Endothelial cell of umbilical vein (primary cell): ENCODE data around the gene CROCC. TPM values are rescaled to one million over a fixed set of nuclear protein-coding genes. Genes with fewer than 3 reads are reported as not detected.
A peak's percentile ranks its signal among the peaks of the same experiment; 100 is the strongest.
"Not testable (repeated sequence)": the region's sequence is repeated elsewhere in the genome, so short reads cannot be mapped to it uniquely, and the experiment has no call there.

ENCODE experiments used
- BruUV-seq: library from RNA; stranded (reverse); fragments of 400-500 nt; replicated peaks from 2 replicates; lab custom pipeline; 2021; lab: Mats Ljungman, UMichigan
- CTCF ChIA-PET: fragments of 300-600, 350-600 bp; sonication (Branson Sonifier 250); formaldehyde crosslinking; loops from one replicate; lab custom pipeline; 2021; ENCODE audit warnings: antibody characterized with exemption, inconsistent platforms; lab: Charles Lee
- POLR2A ChIA-PET: fragments of 300-600, 350-600 bp; sonication (Branson Sonifier 250); formaldehyde crosslinking; loops from one replicate; lab custom pipeline; 2021; ENCODE audit warnings: antibody characterized with exemption, inconsistent platforms; lab: Charles Lee
- DNase-seq: peaks from one replicate; pipeline ENCODE4 v3.0.0-alpha.2; 2011; ENCODE audit warnings: low read depth, low spot score
- FAIRE-seq: peaks from 2 replicates; lab custom pipeline; 2011; peaks lifted over from hg19 to GRCh38; lab: Jason Lieb, UNC
- H2AFZ ChIP-seq: 2 replicates; pipeline ENCODE4 v1.6.0; 2012; ENCODE audit warnings: low read depth, low read length, control low read depth, inconsistent platforms
- H3K27ac ChIP-seq: 2 replicates; pipeline ENCODE4 v1.5.1; 2011; ENCODE audit warnings: low read depth, mild to moderate bottlenecking, control low read depth, low read length, moderate library complexity; ENCODE audit not compliant: insufficient read depth
- H3K27me3 ChIP-seq, 2 experiments: 2 replicates each; pipeline versions ENCODE4 v1.6.0 to v1.6.1; 2011; ENCODE audit warnings: low read length in 2 of 2, mixed read lengths in 1 of 2; ENCODE audit not compliant: control insufficient read depth in 2 of 2, insufficient read depth in 2 of 2
- H3K36me3 ChIP-seq, 2 experiments: 2 replicates in 1 of 2; 3 replicates in 1 of 2; pipeline ENCODE4 v1.5.1; 2011; ENCODE audit warnings: low read length in 2 of 2, mild to moderate bottlenecking in 1 of 2, moderate library complexity in 1 of 2; ENCODE audit not compliant: control insufficient read depth in 2 of 2, insufficient read depth in 2 of 2; ENCODE audit errors: extremely low read depth in 1 of 2
- H3K4me1 ChIP-seq: 3 replicates; pipeline ENCODE4 v1.5.1; 2011; ENCODE audit warnings: mild to moderate bottlenecking, low read length; ENCODE audit not compliant: control insufficient read depth, insufficient read depth; ENCODE audit errors: extremely low read depth
- H3K4me2 ChIP-seq: 2 replicates; pipeline ENCODE4 v1.6.1; 2011; ENCODE audit warnings: low read length, control low read depth, mixed read lengths; ENCODE audit not compliant: insufficient read depth
- H3K4me3 ChIP-seq, 3 experiments: fragments of 200-600 bp in 1 of 3; sonication (generic), shearing (Covaris generic) in 1 of 3; replicated peaks in 1 of 3; 2 replicates each; pipeline ENCODE4 v1.5.1; 2011 to 2016; ENCODE audit warnings: control low read depth in 3 of 3, low read length in 3 of 3, mild to moderate bottlenecking in 2 of 3, inconsistent platforms in 1 of 3, low read depth in 1 of 3, moderate library complexity in 1 of 3; ENCODE audit not compliant: insufficient read depth in 1 of 3
- H3K79me2 ChIP-seq: 2 replicates; pipeline ENCODE4 v1.6.0; 2012; ENCODE audit warnings: low read length, inconsistent platforms; ENCODE audit not compliant: control insufficient read depth, insufficient read depth
- H3K9ac ChIP-seq: replicated peaks from 2 replicates; pipeline ENCODE3; 2011; ENCODE audit warnings: low read length, control low read depth; ENCODE audit not compliant: insufficient read depth; ENCODE audit errors: extremely low read depth
- H3K9me1 ChIP-seq: replicated peaks from 3 replicates; pipeline ENCODE4 v1.6.0; 2011; ENCODE audit warnings: mild to moderate bottlenecking, low read length; ENCODE audit not compliant: control insufficient read depth, insufficient read depth; ENCODE audit errors: extremely low read depth
- H3K9me3 ChIP-seq: replicated peaks from 2 replicates; pipeline ENCODE4 v1.5.1; 2012; ENCODE audit warnings: low read length, inconsistent platforms; ENCODE audit not compliant: control insufficient read depth, insufficient read depth
- H4K20me1 ChIP-seq: replicated peaks from 2 replicates; pipeline ENCODE3; 2011; ENCODE audit warnings: mild to moderate bottlenecking, low read length; ENCODE audit not compliant: control insufficient read depth, insufficient read depth; ENCODE audit errors: extremely low read depth
- CTCF ChIP-seq, 2 donors: IDR thresholded peaks; 1 replicate in 1 of 2; 2 replicates in 1 of 2; pipeline ENCODE4 v1.5.1; 2011; ENCODE audit warnings: low read length in 2 of 2, mild to moderate bottlenecking in 2 of 2, moderate library complexity in 2 of 2, control low read depth in 1 of 2, inconsistent platforms in 1 of 2, low read depth in 1 of 2; ENCODE audit not compliant: insufficient read depth in 1 of 2; ENCODE audit errors: extremely low read depth in 1 of 2
- EZH2 ChIP-seq: IDR thresholded peaks from 2 replicates; pipeline ENCODE4 v1.6.1; 2012; ENCODE audit warnings: borderline replicate concordance, low read depth, mild to moderate bottlenecking, moderate library complexity, low read length, inconsistent platforms; ENCODE audit not compliant: severe bottlenecking
- dilution Hi-C: fragments of 300-500 bp; cut with MboI; formaldehyde crosslinking; loops from one replicate; pipeline ENCODE4 v1.15.0; 2019; ENCODE audit warnings: low sequenced_read_pairs; ENCODE audit not compliant: extremely low pct_ligation_motif_present
- intact Hi-C: fragments of 100-400 bp; cut with micrococcal nuclease; formaldehyde crosslinking; loops from one replicate; pipeline ENCODE4 v1.10.0; 2022
- polyA plus RNA-seq, 4 experiments: library from polyadenylated mRNA; depleted of rRNA in 3 of 4; stranded (reverse) in 3 of 4; unstranded in 1 of 4; fragments of >200 nt; gene quantifications; 2 replicates each; pipeline versions ENCODE4 v1.2.1 to v1.2.3, GENCODE V29; 2011 to 2012; ENCODE audit warnings: missing spikeins in 1 of 4
- total RNA-seq: library from RNA; stranded (reverse); gene quantifications from 2 replicates; pipeline ENCODE4 v1.2.3, GENCODE V29; 2021

The CROCC gene
- total and polyA plus RNA-seq, 2 donors (not counting 3 experiments of a cell fraction or from before 2014, with no cell fraction given) = 18.3 to 35.5 TPM

GRCh38 chr1:16898298-16898697, 23.4 kb upstream of the CROCC start:
- H3K79me2 ChIP-seq, dilution Hi-C loops, H3K9ac ChIP-seq, H3K27ac ChIP-seq, POLR2A ChIA-PET, H3K9me1 ChIP-seq, H4K20me1 ChIP-seq, H3K9me3 ChIP-seq, H3K36me3 ChIP-seq, H3K4me1 ChIP-seq, H3K4me2 ChIP-seq, H2AFZ ChIP-seq, BruUV-seq, H3K27me3 ChIP-seq, H3K4me3 ChIP-seq, CTCF ChIA-PET, intact Hi-C loops, DNase-seq, FAIRE-seq: not testable (repeated sequence)

- POLR2A ChIA-PET = not testable (repeated sequence)
Measured at GRCh38 chr1:16899020-16899419, 22.7 kb upstream of the CROCC start.

GRCh38 chr1:16900751-16901150, 21.0 kb upstream of the CROCC start:
- ChIA-PET CTCF (no interaction called here), POLR2A (no interaction called here)
- dilution Hi-C loops = no loop called here
- Histone ChIP-seq H3K4me1 (peaks cover 23% of the 10 kb centered on the region), H3K4me2 (no peak overlapping the region), H2AFZ (no peak overlapping the region), H3K9ac (no peak overlapping the region), H3K27me3 (no peaks in the 10 kb centered on the region), H3K9me1 (no peaks in the 10 kb centered on the region), H3K4me3 (no peak overlapping the region), H3K27ac (no peak overlapping the region), H3K79me2 (no peaks in the 10 kb centered on the region), H3K9me3 (no peaks in the 10 kb centered on the region), H3K36me3 (no peaks in the 10 kb centered on the region), H4K20me1 (no peaks in the 10 kb centered on the region)
- peak; percentile 53 for DNase-seq
- no TSS peak for BruUV-seq
- intact Hi-C loops = no loop called here
- no peak for FAIRE-seq
- TF ChIP-seq CTCF (IDR thresholded peaks at IDR 0.05; ENCODE audit: extremely low read depth in 1 of 2, insufficient read depth in 1 of 2, low read depth in 1 of 2, low read length in 2 of 2) (peak; percentile 13 to 35), EZH2 (no peak)

More at GRCh38 chr1:16899020-16899419, 22.7 kb upstream of the CROCC start:
- FAIRE-seq, H4K20me1 ChIP-seq, H3K4me3 ChIP-seq, H2AFZ ChIP-seq, BruUV-seq, DNase-seq, H3K27me3 ChIP-seq, H3K9me3 ChIP-seq, H3K79me2 ChIP-seq, dilution Hi-C loops, H3K36me3 ChIP-seq, H3K27ac ChIP-seq, intact Hi-C loops, H3K9me1 ChIP-seq, H3K9ac ChIP-seq, H3K4me2 ChIP-seq: not testable (repeated sequence)
- H3K4me1 ChIP-seq = peaks cover 14% of the 10 kb centered on the region
- CTCF ChIA-PET = interaction anchor here (0.7 to 0.9 kb wide), 2 partner anchors 17 to 62 kb away, joined by 3 read pairs; no protein-coding TSS in a partner anchor
